GM21381 (cell line): ENCODE data around the gene GPR37.

Source experiments
- ATAC-seq: cut with Tn5 transposase; IDR thresholded peaks from one replicate; pipeline ENCODE4 v1.9.1; 2021; ENCODE audit warnings: mild to moderate bottlenecking, moderate library complexity; ENCODE audit not compliant: unreplicated experiment

The GPR37 gene

GRCh38 chr7:124781418-124781817, 15.8 kb upstream of the GPR37 start:
- no peak for ATAC-seq

GRCh38 chr7:124780608-124781007, 15.0 kb upstream of the GPR37 start:
- ATAC-seq: no peak

- no peak for ATAC-seq
Observed at GRCh38 chr7:124780056-124780455, 14.5 kb upstream of the GPR37 start.

- no peak for ATAC-seq
Observed at GRCh38 chr7:124779620-124780019, 14.0 kb upstream of the GPR37 start.

- ATAC-seq: no peak
Observed at GRCh38 chr7:124779194-124779593, 13.6 kb upstream of the GPR37 start.

GRCh38 chr7:124777268-124777667, 11.7 kb upstream of the GPR37 start:
- ATAC-seq: no peak

- no peak for ATAC-seq
Observed at GRCh38 chr7:124776153-124776552, 10.6 kb upstream of the GPR37 start.

- ATAC-seq: no peak
Observed at GRCh38 chr7:124775422-124775821, 9.8 kb upstream of the GPR37 start.

GRCh38 chr7:124773938-124774337, 8.3 kb upstream of the GPR37 start:
- ATAC-seq: no peak

GRCh38 chr7:124773339-124773738, 7.7 kb upstream of the GPR37 start:
- ATAC-seq: no peak

- no peak for ATAC-seq
Observed at GRCh38 chr7:124769136-124769535, 3.5 kb upstream of the GPR37 start.

GRCh38 chr7:124768525-124768924, 2.9 kb upstream of the GPR37 start:
- no peak for ATAC-seq

GRCh38 chr7:124764847-124765400, 668 bp downstream of the GPR37 start:
- peak; percentile 38 for ATAC-seq

- no peak for ATAC-seq
Observed at GRCh38 chr7:124764051-124764846, 1.3 kb downstream of the GPR37 start.

GRCh38 chr7:124762611-124763143, 2.9 kb downstream of the GPR37 start:
- ATAC-seq: no peak

GRCh38 chr7:124761164-124761715, 4.4 kb downstream of the GPR37 start:
- no peak for ATAC-seq

- no peak for ATAC-seq
Observed at GRCh38 chr7:124758327-124758726, 7.3 kb downstream of the GPR37 start.

- ATAC-seq: no peak
Observed at GRCh38 chr7:124754576-124755268, 10.9 kb downstream of the GPR37 start.

- no peak for ATAC-seq
Observed at GRCh38 chr7:124752310-124752709, 13.3 kb downstream of the GPR37 start.

- ATAC-seq: no peak
Observed at GRCh38 chr7:124751027-124751426, 14.6 kb downstream of the GPR37 start.

- ATAC-seq: no peak
Observed at GRCh38 chr7:124747072-124747471, 18.5 kb downstream of the GPR37 start.
